AG20443 (cell line): Measurements from ENCODE around the gene APOLD1.

Experiments
- DNase-seq: peaks from one replicate; pipeline ENCODE4 v3.0.0; 2012; ENCODE audit warnings: low spot score, mixed read lengths

The APOLD1 gene

DNA sequence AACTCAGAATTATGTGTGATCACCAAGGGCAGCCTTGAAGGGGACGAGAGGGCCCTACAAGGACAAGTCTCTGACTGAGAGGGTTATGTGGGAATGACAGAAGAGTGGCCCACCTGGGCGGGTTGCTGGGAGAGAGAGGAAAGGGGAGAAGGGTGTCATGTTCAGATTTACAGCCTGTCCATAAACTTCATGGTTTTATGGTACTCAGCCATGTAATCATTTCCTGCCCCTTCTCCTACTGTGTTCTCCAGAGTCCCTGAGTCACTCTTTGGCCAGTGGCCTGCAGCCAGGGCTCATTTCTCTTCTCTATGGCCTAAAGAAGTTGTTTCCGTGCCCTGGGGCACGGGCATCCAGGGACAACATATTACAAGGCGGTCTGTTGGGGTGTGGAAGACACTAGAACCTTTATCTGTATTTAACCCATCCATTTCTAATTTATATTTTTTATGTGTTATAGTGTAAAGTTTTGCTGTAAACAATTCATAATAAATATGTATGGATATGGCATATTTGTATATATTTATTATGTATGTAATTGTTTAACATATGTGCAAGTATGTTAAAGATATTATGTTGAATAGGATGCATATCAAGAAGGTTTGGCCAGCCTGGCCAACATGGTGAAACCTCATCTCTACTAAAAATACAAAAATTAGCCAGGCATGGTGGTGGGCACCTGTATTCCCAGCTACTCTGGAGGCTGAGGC lies 54.6 kb downstream of the APOLD1 start:
- peak; percentile 90 for DNase-seq

DNA sequence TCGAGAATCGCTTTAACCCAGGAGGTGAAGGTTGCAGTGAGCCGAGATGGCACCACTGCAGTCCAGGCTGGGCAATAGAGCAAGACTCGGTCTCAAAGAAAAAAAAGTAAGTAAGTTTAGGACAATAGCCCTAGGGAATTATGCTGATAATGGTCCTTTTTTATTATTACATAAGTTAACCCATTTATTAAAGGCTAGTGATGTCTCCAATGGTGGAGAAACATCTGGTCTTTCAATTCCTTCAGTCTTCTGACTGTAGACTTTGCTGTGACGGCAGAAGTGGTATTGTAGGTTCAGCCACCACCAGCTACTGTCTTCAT lies 55.1 kb downstream of the APOLD1 start:
- no peak for DNase-seq
